Panc1 (cell line): Measurements from ENCODE around the gene SHC4. TPM values are rescaled to one million over a fixed set of nuclear protein-coding genes. Genes with fewer than 3 reads are reported as not detected.

ENCODE experiments used
- ATAC-seq: fragments of 200-7000 bp; cut with Tn5 transposase; 2 replicates; pipeline ENCODE4 v1.9.1; 2020; ENCODE audit warnings: mild to moderate bottlenecking, moderate library complexity
- BruUV-seq: library from RNA; stranded (reverse); fragments of 400-500 nt; replicated peaks from 2 replicates; lab custom pipeline; 2021; lab: Mats Ljungman, UMichigan
- CTCF ChIA-PET: fragments of 300-600 bp; sonication (Branson Sonifier 250); formaldehyde crosslinking; loops from one replicate; lab custom pipeline; 2022; ENCODE audit warnings: antibody characterized with exemption; lab: Charles Lee
- POLR2A ChIA-PET: fragments of 300-600 bp; sonication (Branson Sonifier 250); formaldehyde crosslinking; loops from one replicate; lab custom pipeline; 2022; ENCODE audit warnings: antibody characterized with exemption; lab: Charles Lee
- DNase-seq: peaks from one replicate; pipeline ENCODE4 v3.0.0-alpha.2; 2010; ENCODE audit warnings: low read depth, low spot score
- H3K27ac ChIP-seq: 2 replicates; pipeline ENCODE4 v1.5.1; 2011; ENCODE audit warnings: mild to moderate bottlenecking, low read length, inconsistent platforms
- H3K27me3 ChIP-seq: fragments of 200-500 bp; sonication (Bioruptor generic); 2 replicates; pipeline ENCODE4 v1.6.0; 2014; ENCODE audit warnings: low read length, inconsistent platforms; ENCODE audit not compliant: control insufficient read depth, insufficient read depth
- H3K36me3 ChIP-seq: fragments of 200-500 bp; sonication (Bioruptor generic); 2 replicates; pipeline ENCODE4 v1.5.1; 2014; ENCODE audit warnings: inconsistent platforms, mild to moderate bottlenecking, low read length, moderate library complexity; ENCODE audit not compliant: control insufficient read depth, insufficient read depth
- H3K4me1 ChIP-seq: 2 replicates; pipeline ENCODE4 v1.5.1; 2011; ENCODE audit warnings: inconsistent platforms, mild to moderate bottlenecking, low read length, moderate library complexity; ENCODE audit not compliant: control insufficient read depth, insufficient read depth
- H3K4me3 ChIP-seq, 2 experiments: 2 replicates each; pipeline ENCODE4 v1.5.1; 2011 to 2012; ENCODE audit warnings: low read depth in 2 of 2, low read length in 2 of 2, mild to moderate bottlenecking in 2 of 2, inconsistent platforms in 1 of 2, moderate library complexity in 1 of 2
- H3K9me3 ChIP-seq: fragments of 200-500 bp; sonication (Bioruptor generic); 2 replicates; pipeline ENCODE4 v1.5.1; 2014; ENCODE audit warnings: low read depth, mild to moderate bottlenecking, inconsistent platforms, low read length, moderate library complexity; ENCODE audit not compliant: control insufficient read depth, insufficient read depth
- CTCF ChIP-seq: fragments of 450-650 bp; IDR thresholded peaks from 2 replicates; pipeline ENCODE4 v1.5.1; 2017; ENCODE audit warnings: mild to moderate bottlenecking
- POLR2AphosphoS5 ChIP-seq: IDR thresholded peaks from 2 replicates; pipeline ENCODE4 v1.6.1; 2012; ENCODE audit warnings: mild to moderate bottlenecking, low read depth, low read length, moderate library complexity
- REST ChIP-seq, 2 experiments: IDR thresholded peaks; 2 replicates each; pipeline ENCODE4 v1.6.1; 2011 to 2012; ENCODE audit warnings: low read depth in 2 of 2, control low read depth in 1 of 2, low read length in 1 of 2, mild to moderate bottlenecking in 1 of 2, moderate library complexity in 1 of 2; ENCODE audit not compliant: insufficient read depth in 1 of 2
- SIN3A ChIP-seq: IDR thresholded peaks from 2 replicates; pipeline ENCODE4 v1.6.1; 2012; ENCODE audit warnings: low read depth, mild to moderate bottlenecking, low read length, moderate library complexity, borderline replicate concordance; ENCODE audit not compliant: insufficient read depth
- TCF7L2 ChIP-seq: IDR thresholded peaks from 2 replicates; pipeline ENCODE4 v1.6.1; 2011; ENCODE audit warnings: mild to moderate bottlenecking, low read depth, low read length, inconsistent platforms
- in situ Hi-C: cut with HindIII; loops from 2 replicates; pipeline ENCODE4 v1.10.0; 2016; ENCODE audit warnings: low sequenced_read_pairs, low pct_unique_long_range_greater_than_20kb
- intact Hi-C: fragments of 100-400 bp; cut with micrococcal nuclease; formaldehyde crosslinking; loops from one replicate; pipeline ENCODE4 v1.10.0; 2022; ENCODE audit not compliant: unreplicated experiment
- total RNA-seq: library from RNA; stranded (reverse); gene quantifications from one replicate; pipeline ENCODE4 v1.2.1, GENCODE V29; 2021; ENCODE audit not compliant: unreplicated experiment

SHC4 gene
- total RNA-seq, 1 experiment from 2014 or later: 0.10 TPM

- H3K9me3 ChIP-seq: no peaks in the 10 kb centered on the region
- no peak for DNase-seq
- CTCF ChIA-PET: no interaction called here
- H3K36me3 ChIP-seq: peaks cover 3% of the 10 kb centered on the region; the same call in 1 of the 2 replicates
- H3K27me3 ChIP-seq: no peaks in the 10 kb centered on the region
- H3K27ac ChIP-seq: no peak overlapping the region
- ATAC-seq: no peak
- H3K4me3 ChIP-seq: no peak overlapping the region
- POLR2A ChIA-PET: no interaction called here
- intact Hi-C loops (no loop called here), in situ Hi-C loops (no loop called here)
- BruUV-seq: no TSS peak
- no peak for TF ChIP-seq REST (IDR thresholded peaks at IDR 0.05; ENCODE audit: insufficient read depth in 1 of 2, low read depth in 2 of 2, low read length in 1 of 2)
- TF ChIP-seq CTCF: no peak
- no peak for TF ChIP-seq TCF7L2
- TF ChIP-seq POLR2AphosphoS5: no peak
- TF ChIP-seq SIN3A: no peak
- H3K4me1 ChIP-seq: no peaks in the 10 kb centered on the region
Measured at GRCh38 chr15:48800245-48800644, 163.5 kb downstream of the SHC4 start.

GRCh38 chr15:48798319-48798718, 165.4 kb downstream of the SHC4 start:
- no peak for ATAC-seq
- no peak for DNase-seq
- intact Hi-C loops (no loop called here), in situ Hi-C loops (no loop called here)
- BruUV-seq: no TSS peak
- CTCF ChIA-PET: no interaction called here
- Histone ChIP-seq H3K27me3 (no peaks in the 10 kb centered on the region), H3K4me1 (no peaks in the 10 kb centered on the region), H3K36me3 (peaks cover 3% of the 10 kb centered on the region; the same call in 1 of the 2 replicates), H3K4me3 (no peak overlapping the region), H3K27ac (no peak overlapping the region), H3K9me3 (no peaks in the 10 kb centered on the region)
- TF ChIP-seq CTCF (no peak), REST (IDR thresholded peaks at IDR 0.05; ENCODE audit: insufficient read depth in 1 of 2, low read depth in 2 of 2, low read length in 1 of 2) (no peak), SIN3A (no peak), POLR2AphosphoS5 (no peak), TCF7L2 (no peak)
- POLR2A ChIA-PET: no interaction called here
